Panc1 (cell line): ENCODE data around the gene PCNX1. TPM values are rescaled to one million over a fixed set of nuclear protein-coding genes. Genes with fewer than 3 reads are reported as not detected.

Source experiments
- ATAC-seq: fragments of 200-7000 bp; cut with Tn5 transposase; 2 replicates; pipeline ENCODE4 v1.9.1; 2020; ENCODE audit warnings: mild to moderate bottlenecking, moderate library complexity
- BruUV-seq: library from RNA; stranded (reverse); fragments of 400-500 nt; replicated peaks from 2 replicates; lab custom pipeline; 2021; lab: Mats Ljungman, UMichigan
- CTCF ChIA-PET: fragments of 300-600 bp; sonication (Branson Sonifier 250); formaldehyde crosslinking; loops from one replicate; lab custom pipeline; 2022; ENCODE audit warnings: antibody characterized with exemption; lab: Charles Lee
- POLR2A ChIA-PET: fragments of 300-600 bp; sonication (Branson Sonifier 250); formaldehyde crosslinking; loops from one replicate; lab custom pipeline; 2022; ENCODE audit warnings: antibody characterized with exemption; lab: Charles Lee
- DNase-seq: peaks from one replicate; pipeline ENCODE4 v3.0.0-alpha.2; 2010; ENCODE audit warnings: low read depth, low spot score
- H3K27ac ChIP-seq: 2 replicates; pipeline ENCODE4 v1.5.1; 2011; ENCODE audit warnings: mild to moderate bottlenecking, low read length, inconsistent platforms
- H3K27me3 ChIP-seq: fragments of 200-500 bp; sonication (Bioruptor generic); 2 replicates; pipeline ENCODE4 v1.6.0; 2014; ENCODE audit warnings: low read length, inconsistent platforms; ENCODE audit not compliant: control insufficient read depth, insufficient read depth
- H3K36me3 ChIP-seq: fragments of 200-500 bp; sonication (Bioruptor generic); 2 replicates; pipeline ENCODE4 v1.5.1; 2014; ENCODE audit warnings: inconsistent platforms, mild to moderate bottlenecking, low read length, moderate library complexity; ENCODE audit not compliant: control insufficient read depth, insufficient read depth
- H3K4me1 ChIP-seq: 2 replicates; pipeline ENCODE4 v1.5.1; 2011; ENCODE audit warnings: inconsistent platforms, mild to moderate bottlenecking, low read length, moderate library complexity; ENCODE audit not compliant: control insufficient read depth, insufficient read depth
- H3K4me3 ChIP-seq, 2 experiments: 2 replicates each; pipeline ENCODE4 v1.5.1; 2011 to 2012; ENCODE audit warnings: low read depth in 2 of 2, low read length in 2 of 2, mild to moderate bottlenecking in 2 of 2, inconsistent platforms in 1 of 2, moderate library complexity in 1 of 2
- H3K9me3 ChIP-seq: fragments of 200-500 bp; sonication (Bioruptor generic); 2 replicates; pipeline ENCODE4 v1.5.1; 2014; ENCODE audit warnings: low read depth, mild to moderate bottlenecking, inconsistent platforms, low read length, moderate library complexity; ENCODE audit not compliant: control insufficient read depth, insufficient read depth
- CTCF ChIP-seq: fragments of 450-650 bp; IDR thresholded peaks from 2 replicates; pipeline ENCODE4 v1.5.1; 2017; ENCODE audit warnings: mild to moderate bottlenecking
- POLR2AphosphoS5 ChIP-seq: IDR thresholded peaks from 2 replicates; pipeline ENCODE4 v1.6.1; 2012; ENCODE audit warnings: mild to moderate bottlenecking, low read depth, low read length, moderate library complexity
- REST ChIP-seq, 2 experiments: IDR thresholded peaks; 2 replicates each; pipeline ENCODE4 v1.6.1; 2011 to 2012; ENCODE audit warnings: low read depth in 2 of 2, control low read depth in 1 of 2, low read length in 1 of 2, mild to moderate bottlenecking in 1 of 2, moderate library complexity in 1 of 2; ENCODE audit not compliant: insufficient read depth in 1 of 2
- SIN3A ChIP-seq: IDR thresholded peaks from 2 replicates; pipeline ENCODE4 v1.6.1; 2012; ENCODE audit warnings: low read depth, mild to moderate bottlenecking, low read length, moderate library complexity, borderline replicate concordance; ENCODE audit not compliant: insufficient read depth
- TCF7L2 ChIP-seq: IDR thresholded peaks from 2 replicates; pipeline ENCODE4 v1.6.1; 2011; ENCODE audit warnings: mild to moderate bottlenecking, low read depth, low read length, inconsistent platforms
- in situ Hi-C: cut with HindIII; loops from 2 replicates; pipeline ENCODE4 v1.10.0; 2016; ENCODE audit warnings: low sequenced_read_pairs, low pct_unique_long_range_greater_than_20kb
- intact Hi-C: fragments of 100-400 bp; cut with micrococcal nuclease; formaldehyde crosslinking; loops from one replicate; pipeline ENCODE4 v1.10.0; 2022; ENCODE audit not compliant: unreplicated experiment
- total RNA-seq: library from RNA; stranded (reverse); gene quantifications from one replicate; pipeline ENCODE4 v1.2.1, GENCODE V29; 2021; ENCODE audit not compliant: unreplicated experiment

PCNX1 gene
- total RNA-seq, 1 experiment from 2014 or later = 30.5 TPM

GRCh38 chr14:71136386-71137060, 229.3 kb downstream of the PCNX1 start:
- DNase-seq (no peak), ATAC-seq (no peak)
- TF ChIP-seq POLR2AphosphoS5 (no peak), CTCF (no peak), TCF7L2 (no peak), SIN3A (no peak), REST (IDR thresholded peaks at IDR 0.05; ENCODE audit: insufficient read depth in 1 of 2, low read depth in 2 of 2, low read length in 1 of 2) (no peak)
- ChIA-PET CTCF (no interaction called here), POLR2A (no interaction called here)
- Histone ChIP-seq H3K4me3 (no peak overlapping the region), H3K36me3 (no peaks in the 10 kb centered on the region), H3K27ac (no peak overlapping the region), H3K4me1 (no peaks in the 10 kb centered on the region), H3K27me3 (no peaks in the 10 kb centered on the region), H3K9me3 (no peaks in the 10 kb centered on the region)
- in situ Hi-C loops (no loop called here), intact Hi-C loops (no loop called here)
- no TSS peak for BruUV-seq

GRCh38 chr14:71137536-71138447, 230.5 kb downstream of the PCNX1 start:
- intact Hi-C loops = no loop called here
- H3K9me3 ChIP-seq = no peaks in the 10 kb centered on the region
- in situ Hi-C loops = no loop called here
- TF ChIP-seq REST (IDR thresholded peaks at IDR 0.05; ENCODE audit: insufficient read depth in 1 of 2, low read depth in 2 of 2, low read length in 1 of 2) (no peak), TCF7L2 (no peak), POLR2AphosphoS5 (no peak), CTCF (no peak), SIN3A (no peak)
- H3K4me1 ChIP-seq = no peaks in the 10 kb centered on the region
- H3K36me3 ChIP-seq = no peaks in the 10 kb centered on the region
- H3K4me3 ChIP-seq = no peak overlapping the region
- DNase-seq = no peak
- no peak for ATAC-seq
- H3K27ac ChIP-seq = no peak overlapping the region
- no TSS peak for BruUV-seq
- no peaks in the 10 kb centered on the region for H3K27me3 ChIP-seq
- ChIA-PET CTCF (no interaction called here), POLR2A (no interaction called here)
